GM23338 (cell line): Measurements from ENCODE around the gene SH3TC2. TPM values are rescaled to one million over a fixed set of nuclear protein-coding genes. Genes with fewer than 3 reads are reported as not detected.

Experiments used
- ATAC-seq: fragments of 200-7000 bp; cut with Tn5 transposase; 3 replicates; pipeline ENCODE4 v1.9.1; 2020
- DNase-seq: peaks from one replicate; pipeline ENCODE4 v3.0.0-alpha.2; 2015; ENCODE audit warnings: low spot score
- H2AFZ ChIP-seq: fragments of 200-600 bp; sonication (generic); 2 replicates; pipeline ENCODE4 v1.8.0; 2016; ENCODE audit warnings: antibody characterized with exemption, mild to moderate bottlenecking, moderate library complexity
- H3F3A ChIP-seq: fragments of 200-600 bp; sonication (generic); replicated peaks from 2 replicates; pipeline ENCODE4 v1.8.0; 2017; ENCODE audit warnings: antibody characterized with exemption, mixed run types, low read depth
- H3K27ac ChIP-seq: fragments of 200-600 bp; sonication (generic); 2 replicates; pipeline ENCODE4 v1.6.1; 2016; ENCODE audit warnings: low read depth
- H3K27me3 ChIP-seq: fragments of 200-600 bp; sonication (generic); 2 replicates; pipeline ENCODE4 v1.8.0; 2016; ENCODE audit warnings: mild to moderate bottlenecking, mixed run types, moderate library complexity; ENCODE audit not compliant: insufficient read depth
- H3K36me3 ChIP-seq: fragments of 200-600 bp; sonication (generic); 2 replicates; pipeline ENCODE4 v1.8.0; 2016; ENCODE audit warnings: mild to moderate bottlenecking; ENCODE audit not compliant: insufficient read depth
- H3K4me1 ChIP-seq: fragments of 200-600 bp; sonication (generic); 2 replicates; pipeline ENCODE4 v1.8.0; 2016; ENCODE audit warnings: mild to moderate bottlenecking, moderate library complexity; ENCODE audit not compliant: insufficient read depth
- H3K4me2 ChIP-seq: fragments of 200-600 bp; sonication (generic); 2 replicates; pipeline ENCODE4 v1.7.1; 2017; ENCODE audit warnings: mixed run types
- H3K4me3 ChIP-seq: fragments of 200-600 bp; sonication (generic); 2 replicates; pipeline ENCODE4 v1.6.1; 2016; ENCODE audit warnings: mixed run types
- H3K79me2 ChIP-seq: fragments of 200-600 bp; sonication (generic); replicated peaks from 2 replicates; pipeline ENCODE4 v1.8.0; 2017; ENCODE audit warnings: mild to moderate bottlenecking; ENCODE audit not compliant: insufficient read depth
- H3K9me2 ChIP-seq: fragments of 200-600 bp; sonication (generic); 2 replicates; pipeline ENCODE4 v1.8.0; 2017; ENCODE audit not compliant: insufficient read depth
- H4K20me1 ChIP-seq: fragments of 200-600 bp; sonication (generic); replicated peaks from 2 replicates; pipeline ENCODE4 v1.8.0; 2017; ENCODE audit warnings: mild to moderate bottlenecking; ENCODE audit not compliant: insufficient read depth
- H3K27ac Mint-ChIP-seq: 2 replicates; pipeline ENCODE4 v1.8.0; 2020; ENCODE audit warnings: inconsistent platforms, mild to moderate bottlenecking, moderate library complexity, mixed read lengths
- H3K27me3 Mint-ChIP-seq: 3 replicates; pipeline ENCODE4 v1.8.0; 2022; ENCODE audit warnings: low read depth, mild to moderate bottlenecking, moderate library complexity, mixed read lengths, inconsistent platforms; ENCODE audit not compliant: insufficient read depth, poor library complexity
- H3K36me3 Mint-ChIP-seq: 3 replicates; pipeline ENCODE4 v1.8.0; 2021; ENCODE audit warnings: low read depth, mild to moderate bottlenecking, inconsistent platforms, moderate library complexity, mixed read lengths
- H3K4me1 Mint-ChIP-seq: 3 replicates; pipeline ENCODE4 v1.8.0; 2020; ENCODE audit warnings: mild to moderate bottlenecking, inconsistent platforms, mixed read lengths
- H3K4me3 Mint-ChIP-seq: 3 replicates; pipeline ENCODE4 v1.8.0; 2021; ENCODE audit warnings: moderate library complexity, mild to moderate bottlenecking, inconsistent platforms, mixed read lengths
- H3K9me3 Mint-ChIP-seq: 3 replicates; pipeline ENCODE4 v1.8.0; 2020; ENCODE audit warnings: moderate library complexity, mild to moderate bottlenecking, inconsistent platforms, mixed read lengths
- CREB1 ChIP-seq: fragments of 250-450 bp; sonication (Bioruptor Pico); IDR thresholded peaks from 2 replicates; pipeline ENCODE4 v1.5.0; 2020; ENCODE audit warnings: low read depth, mild to moderate bottlenecking, moderate library complexity
- CTCF ChIP-seq, 2 experiments: fragments of 200-600 bp in 1 of 2; sonication (generic) in 1 of 2; conservative IDR thresholded peaks; 2 replicates each; pipeline versions ENCODE4 v1.5.1 to v1.6.1; 2016 to 2017; ENCODE audit warnings: antibody characterized with exemption in 2 of 2, low read depth in 2 of 2, mild to moderate bottlenecking in 2 of 2, moderate library complexity in 1 of 2
- ETS1 ChIP-seq: IDR thresholded peaks from 2 replicates; pipeline ENCODE4 v1.6.1; 2016; ENCODE audit warnings: antibody characterized with exemption
- EZH2 ChIP-seq: fragments of 200-600 bp; sonication (generic); IDR thresholded peaks from one replicate; pipeline ENCODE4 v1.8.0; 2017; ENCODE audit warnings: antibody characterized with exemption, mild to moderate bottlenecking, low read depth; ENCODE audit not compliant: unreplicated experiment
- EZH2phosphoT487 ChIP-seq: fragments of 200-600 bp; sonication (generic); IDR thresholded peaks from one replicate; pipeline ENCODE4 v1.8.1; 2018; ENCODE audit warnings: antibody characterized with exemption; ENCODE audit not compliant: unreplicated experiment
- JUNB ChIP-seq: IDR thresholded peaks from one replicate; pipeline ENCODE4 v1.6.1; 2016; ENCODE audit warnings: antibody characterized with exemption; ENCODE audit not compliant: unreplicated experiment
- NANOG ChIP-seq: IDR thresholded peaks from 2 replicates; pipeline ENCODE4 v1.6.1; 2016; ENCODE audit warnings: antibody characterized with exemption, borderline replicate concordance
- POLR2AphosphoS5 ChIP-seq: IDR thresholded peaks from 2 replicates; pipeline ENCODE4 v1.6.1; 2016; ENCODE audit warnings: antibody characterized with exemption, low read depth
- REST ChIP-seq: IDR thresholded peaks from one replicate; pipeline ENCODE4 v1.6.1; 2018; ENCODE audit warnings: antibody characterized with exemption; ENCODE audit not compliant: unreplicated experiment
- STAT1 ChIP-seq: IDR thresholded peaks from one replicate; pipeline ENCODE4 v1.6.1; 2016; ENCODE audit warnings: antibody characterized with exemption; ENCODE audit not compliant: unreplicated experiment
- ZNF114 ChIP-seq: fragments of 250-450 bp; sonication (Bioruptor Pico); IDR thresholded peaks from 2 replicates; pipeline ENCODE4 v1.5.0; 2020; ENCODE audit warnings: mild to moderate bottlenecking, moderate library complexity
- ZNF331 ChIP-seq: fragments of 250-450 bp; sonication (Bioruptor Pico); IDR thresholded peaks from 2 replicates; pipeline ENCODE4 v1.5.0; 2020; ENCODE audit warnings: low read depth, mild to moderate bottlenecking, moderate library complexity
- ZNF462 ChIP-seq: fragments of 250-450 bp; sonication (Bioruptor Pico); IDR thresholded peaks from 2 replicates; pipeline ENCODE4 v1.5.0; 2020; ENCODE audit warnings: mild to moderate bottlenecking, moderate library complexity
- polyA plus RNA-seq: library from polyadenylated mRNA; unstranded; fragments of >200 nt; fragmentation: Nextera tagmentation; extraction: Ambion mirVana; gene quantifications from 2 replicates; pipeline ENCODE4 v1.2.1, GENCODE V29; 2016
- total RNA-seq: library from RNA; depleted of rRNA; stranded (reverse); fragments of >200 nt; shearing (Covaris generic); gene quantifications from 2 replicates; pipeline ENCODE4 v1.2.3, GENCODE V29; 2014

Gene SH3TC2
- total and polyA plus RNA-seq, 2 experiments from 2014 or later = 0.10 to 0.17 TPM

GRCh38 chr5:149056616-149057165 is 6.2 kb downstream of the SH3TC2 start:
- Mint-ChIP-seq H3K4me3 (no peak overlapping the region), H3K9me3 (peaks cover 13% of the 10 kb centered on the region), H3K4me1 (no peaks in the 10 kb centered on the region), H3K36me3 (peaks cover 2% of the 10 kb centered on the region; the same call in 1 of the 3 replicates), H3K27me3 (peaks cover 8% of the 10 kb centered on the region), H3K27ac (no peak overlapping the region)
- no peaks in the 10 kb centered on the region for H4K20me1 ChIP-seq
- H2AFZ ChIP-seq = no peak overlapping the region
- no peak overlapping the region for H3K4me2 ChIP-seq
- no peaks in the 10 kb centered on the region; the same call in none of the 2 replicates for H3K9me2 ChIP-seq
- no peak overlapping the region for H3K4me3 ChIP-seq
- H3K4me1 ChIP-seq = no peaks in the 10 kb centered on the region
- no peak overlapping the region for H3K27ac ChIP-seq
- DNase-seq = no peak
- H3K36me3 ChIP-seq = no peaks in the 10 kb centered on the region
- no peaks in the 10 kb centered on the region for H3K79me2 ChIP-seq
- no peaks in the 10 kb centered on the region for H3K27me3 ChIP-seq
- no peak for TF ChIP-seq REST
- TF ChIP-seq CREB1 (CRISPR knock-in tag) = no peak
- no peak for TF ChIP-seq EZH2phosphoT487
- TF ChIP-seq POLR2AphosphoS5 = no peak
- TF ChIP-seq ETS1 = no peak
- TF ChIP-seq STAT1 = no peak
- no peak for TF ChIP-seq ZNF462 (CRISPR knock-in tag)
- no peak for TF ChIP-seq EZH2
- no peak for TF ChIP-seq ZNF331 (CRISPR knock-in tag)
- TF ChIP-seq CTCF (conservative IDR thresholded peaks at IDR 0.05; ENCODE audit: low read depth in 2 of 2) = no peak
- TF ChIP-seq NANOG = no peak
- TF ChIP-seq ZNF114 (CRISPR knock-in tag) = no peak
- TF ChIP-seq JUNB = no peak
- ATAC-seq = no peak
- H3F3A ChIP-seq = no peaks in the 10 kb centered on the region
